Myocyte (in vitro differentiated cells): ENCODE measurements around the gene ITIH4. TPM values are rescaled to one million over a fixed set of nuclear protein-coding genes. Genes with fewer than 3 reads are reported as not detected.

Experiments
- DNase-seq: peaks from one replicate; pipeline ENCODE4 v3.0.0-alpha.2; 2012; ENCODE audit warnings: low read depth
- total RNA-seq: library from RNA; depleted of rRNA; stranded (reverse); fragments of >200 nt; gene quantifications from 2 replicates; pipeline ENCODE4 v1.2.3, GENCODE V29; 2014

Gene ITIH4
- total RNA-seq, 1 donor from 2014 or later = 5.0 TPM

DNA sequence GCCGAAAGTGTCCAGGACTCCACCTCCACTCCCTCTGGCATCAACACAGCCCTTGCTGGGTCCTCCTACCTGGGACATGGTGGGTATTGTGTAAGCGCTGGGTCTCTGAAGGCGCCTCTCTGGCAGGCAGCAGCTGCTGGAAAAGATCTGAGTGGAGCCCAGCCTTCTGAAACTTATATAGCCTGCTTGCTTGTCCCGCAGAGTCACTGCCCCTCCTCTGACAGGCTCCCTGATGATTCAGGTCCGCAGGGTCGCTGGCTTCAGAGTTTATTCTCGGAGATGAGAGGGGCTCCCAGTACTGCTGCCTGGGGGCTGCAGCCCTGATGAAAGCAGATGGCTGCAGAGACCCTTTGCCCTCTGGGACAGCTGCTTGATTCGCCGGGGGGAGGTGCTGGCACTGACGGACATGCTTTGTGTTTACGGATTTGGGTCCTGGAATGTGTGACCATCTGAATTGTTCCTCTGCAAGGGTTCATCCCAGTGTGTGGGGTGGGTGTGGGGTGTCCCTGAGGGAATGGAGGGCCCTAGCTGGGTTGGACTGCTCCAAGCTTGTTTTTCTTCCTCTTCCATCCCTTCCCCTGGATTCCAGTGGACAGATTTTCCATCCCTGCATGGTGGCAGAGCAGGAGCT, 4.5 kb upstream of the ITIH4 start, which contains the start of gene MUSTN1:
TSS of gene MUSTN1 (minus strand) at position 149 of the 631 bp plus-strand sequence. CDS start at position 78, 71 bp downstream.
- DNase-seq = peak; percentile 95

DNA sequence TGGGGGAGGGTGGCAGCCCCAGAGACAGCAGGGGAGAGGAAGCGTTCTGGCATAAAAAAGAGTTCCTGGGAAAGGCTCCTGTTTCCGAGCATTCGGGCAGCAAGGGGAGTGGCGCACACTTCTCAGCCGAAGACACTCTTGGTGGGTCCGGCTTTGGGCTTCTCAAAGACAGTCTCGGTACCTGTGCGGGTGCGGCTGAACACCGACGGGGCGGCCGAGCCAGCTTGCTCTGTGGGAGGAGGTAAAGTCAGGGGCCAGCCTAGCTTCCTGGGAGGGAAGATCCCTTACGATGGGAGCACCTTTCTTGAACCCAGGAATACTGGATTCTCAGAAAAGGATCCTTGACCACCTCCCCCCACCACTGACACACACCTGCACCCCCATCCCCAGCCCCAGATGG, 2.7 kb upstream of the ITIH4 start:
- no peak for DNase-seq

- DNase-seq = peak; percentile 96
These were observed 1.2 kb upstream of the ITIH4 start for GRCh38 chr3:52831500-52832301.

DNA sequence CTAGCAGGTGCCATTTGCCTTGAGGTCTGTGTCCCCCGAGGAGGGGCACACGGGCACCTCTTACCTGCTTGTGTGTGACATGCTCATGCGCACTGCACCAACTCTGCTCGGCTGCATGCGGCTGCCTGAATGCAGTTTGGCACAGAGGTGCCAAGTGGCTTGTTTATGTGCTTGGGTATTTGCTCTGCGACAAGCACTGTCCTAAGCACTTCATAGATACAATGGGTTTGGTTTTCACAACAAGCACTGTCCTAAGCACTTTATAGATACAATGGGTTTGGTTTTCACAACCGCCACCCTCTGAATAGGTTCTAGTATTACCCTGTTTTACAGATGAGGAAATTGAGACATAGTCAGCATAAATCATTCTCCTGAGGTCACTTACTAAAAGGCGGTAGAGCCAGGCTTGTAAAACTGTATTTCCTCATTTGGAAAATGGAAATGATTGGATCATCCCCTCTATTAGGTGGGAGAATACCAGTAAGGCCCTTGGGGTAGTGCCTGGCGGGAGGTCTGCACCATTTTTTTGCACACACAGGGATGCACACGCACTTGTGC, 487 bp downstream of the ITIH4 start:
- DNase-seq = no peak

- no peak for DNase-seq
These were observed 990 bp downstream of the ITIH4 start for GRCh38 chr3:52829482-52829881.

- peak; percentile 23 for DNase-seq
These were observed 2.6 kb downstream of the ITIH4 start for GRCh38 chr3:52827866-52828376.

DNA sequence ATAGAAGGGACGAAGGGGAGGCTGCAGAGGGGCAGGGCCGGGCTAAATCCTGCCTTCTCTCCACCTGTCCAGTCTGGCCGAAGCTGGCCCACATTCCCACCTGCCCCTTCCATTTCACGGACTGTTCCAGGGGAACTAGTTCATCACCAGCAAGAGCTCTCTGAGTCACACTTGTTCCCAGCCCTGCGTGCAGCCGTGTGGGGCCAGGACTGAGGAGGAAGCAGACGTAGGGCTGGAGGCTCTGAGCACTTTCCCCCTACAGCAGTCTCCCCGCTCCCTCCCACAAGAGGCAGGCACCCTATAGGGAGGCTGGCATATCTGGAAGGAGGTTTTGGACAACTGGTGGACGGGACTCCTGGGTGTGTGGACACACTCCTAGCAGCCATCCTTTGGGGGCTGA, 3.0 kb downstream of the ITIH4 start:
- DNase-seq = peak; percentile 43

- DNase-seq = no peak
These were observed 6.4 kb downstream of the ITIH4 start for GRCh38 chr3:52824037-52824436.

DNA sequence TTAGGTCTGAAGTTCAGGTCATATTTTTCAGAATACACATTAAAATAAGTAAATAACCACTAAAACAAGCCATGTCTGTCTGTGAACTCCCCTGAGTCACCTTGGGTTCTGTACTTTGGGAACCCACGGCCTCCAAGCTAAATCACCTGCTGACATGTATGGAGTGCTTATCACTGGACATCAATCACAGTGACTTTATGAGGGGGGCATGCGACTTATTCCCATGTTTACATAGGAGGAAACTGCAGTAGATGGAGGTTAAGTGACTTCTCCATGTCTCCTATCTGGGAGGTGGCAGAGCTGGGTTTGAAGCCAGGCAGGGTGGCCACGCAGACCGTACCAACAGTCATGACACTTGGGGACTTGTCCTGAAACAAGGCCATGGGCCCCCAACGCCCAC, 8.1 kb downstream of the ITIH4 start:
- DNase-seq = no peak

- no peak for DNase-seq
These were observed 9.7 kb downstream of the ITIH4 start for GRCh38 chr3:52820736-52821135.

DNA sequence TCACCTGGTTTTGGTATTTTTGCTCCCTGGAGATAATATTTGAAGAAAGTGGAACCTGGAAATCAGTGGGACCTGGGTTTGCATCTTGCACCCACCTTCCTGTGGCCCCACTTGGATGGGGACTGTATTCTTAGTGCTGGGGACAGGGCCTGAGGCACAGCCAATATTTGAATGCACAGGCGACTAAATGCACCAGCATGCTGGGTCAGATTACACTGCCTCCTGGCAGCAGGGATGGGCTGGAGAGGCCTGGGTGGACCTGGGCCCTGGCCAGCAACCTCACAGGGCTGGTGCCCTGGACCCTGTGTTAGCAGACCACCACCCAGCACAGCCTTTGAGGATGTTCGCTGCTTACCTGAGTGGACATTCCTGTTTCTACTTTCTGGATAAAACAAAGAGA, 10.5 kb downstream of the ITIH4 start:
- DNase-seq = no peak

DNA sequence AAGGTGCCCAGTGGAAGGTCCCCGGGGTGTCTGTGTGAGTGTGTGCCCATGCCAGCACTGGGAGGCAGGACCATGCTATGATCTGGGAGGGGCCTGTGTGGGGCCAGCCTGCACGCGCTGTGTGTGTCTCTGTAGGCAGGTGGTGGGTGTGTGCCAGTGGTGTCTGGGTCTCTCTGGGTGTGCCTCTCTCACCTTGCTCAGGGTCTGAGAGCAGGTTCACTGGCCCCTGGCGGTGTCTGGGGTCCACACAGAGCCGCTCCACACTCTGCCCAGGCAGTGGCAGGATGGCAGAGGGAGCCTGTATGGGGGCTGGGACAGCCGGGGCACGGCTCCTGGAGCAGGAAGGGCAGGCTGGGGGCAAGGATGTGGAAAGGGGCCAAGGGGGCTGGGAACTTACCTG, 12.6 kb downstream of the ITIH4 start:
- DNase-seq = no peak

- no peak for DNase-seq
These were observed 13.3 kb downstream of the ITIH4 start for GRCh38 chr3:52817221-52817620.

DNA sequence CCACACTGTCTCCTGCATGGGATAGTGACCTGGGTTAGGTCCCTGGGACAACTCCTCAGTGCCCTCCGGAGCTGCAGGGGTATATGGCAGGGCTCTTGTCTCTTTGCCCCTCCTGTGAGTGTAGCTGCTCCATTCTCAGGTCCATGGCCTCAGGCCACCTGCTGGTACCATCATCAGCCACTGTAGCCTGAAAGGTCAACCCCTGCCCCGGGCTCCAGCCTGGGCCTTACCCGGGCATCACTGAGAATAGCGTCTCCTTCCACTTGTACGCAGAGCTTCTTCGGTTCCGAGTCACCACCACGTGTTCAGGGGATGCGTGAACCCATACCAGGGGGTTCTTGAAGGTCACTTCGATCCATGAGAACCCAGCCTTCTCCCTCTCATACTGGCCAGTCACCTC, 13.8 kb downstream of the ITIH4 start:
- no peak for DNase-seq

GRCh38 chr3:52816199-52816598, 14.3 kb downstream of the ITIH4 start:
- DNase-seq = no peak

DNA sequence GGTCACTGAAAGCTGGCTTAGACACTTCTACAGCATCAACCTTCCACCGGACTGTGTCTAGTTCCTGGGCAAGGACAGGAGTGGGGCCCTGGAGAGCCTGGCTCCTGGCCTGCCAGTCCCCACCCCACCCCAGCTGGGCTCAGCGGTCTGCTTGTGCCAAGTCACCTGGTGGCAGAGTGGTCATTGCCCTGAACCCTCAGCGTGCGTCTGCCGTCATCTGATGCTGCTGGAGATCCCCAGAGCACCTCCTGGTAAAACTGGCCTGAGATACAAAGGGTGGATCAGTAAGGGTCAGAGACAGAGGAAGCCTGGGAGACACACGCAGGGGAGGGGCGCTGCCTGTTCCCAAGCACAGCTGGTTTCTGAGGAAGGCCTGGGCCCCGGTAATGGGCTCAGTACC, 16.7 kb downstream of the ITIH4 start:
- DNase-seq = no peak

DNA sequence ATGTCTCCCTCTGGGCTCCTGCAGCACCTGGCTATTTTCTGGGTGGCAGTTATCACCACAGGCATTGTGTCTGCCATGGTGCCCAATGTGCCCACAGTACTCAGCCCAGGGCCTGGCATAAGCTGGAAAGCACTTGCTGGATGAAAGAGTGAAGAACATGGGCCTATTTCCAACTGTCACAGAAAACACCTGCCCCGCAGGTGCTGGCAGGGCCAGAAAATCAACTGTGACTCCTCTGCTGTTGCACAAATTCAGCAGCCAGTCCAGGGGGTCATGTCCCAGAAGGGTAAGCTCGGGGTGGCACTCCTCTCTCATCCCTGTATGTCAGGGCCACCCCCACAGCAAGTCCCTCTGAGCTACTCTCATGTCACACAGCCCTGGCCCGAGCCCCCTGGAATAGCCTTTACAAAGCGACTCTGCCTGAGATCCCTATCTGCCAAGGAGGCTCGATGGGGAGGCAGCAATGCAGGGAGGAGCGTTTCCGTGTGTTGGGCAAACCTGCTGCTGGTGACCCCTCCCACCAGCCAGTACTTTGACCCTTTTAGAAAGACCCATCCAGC, 18.9 kb downstream of the ITIH4 start:
- DNase-seq = no peak

DNA sequence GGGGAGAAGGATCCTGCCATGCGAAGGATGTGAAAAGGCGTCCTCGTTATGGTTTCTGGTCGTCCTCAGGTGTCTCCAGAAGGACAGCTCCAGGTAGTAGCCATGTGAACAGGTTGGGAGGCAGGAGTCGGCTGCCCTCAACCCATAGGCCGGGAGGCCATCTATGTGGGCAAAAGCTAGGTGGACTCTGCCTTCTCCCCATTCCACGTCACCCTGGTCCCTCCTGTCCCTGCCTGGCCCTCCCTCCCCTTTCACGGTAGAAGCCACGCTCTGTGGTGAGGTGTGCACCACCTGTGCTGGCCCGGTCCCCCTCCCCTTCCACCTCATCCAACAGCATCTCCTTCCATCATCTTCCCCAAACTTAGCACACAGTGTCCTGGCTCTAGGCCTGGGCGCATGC, 19.5 kb downstream of the ITIH4 start:
- DNase-seq = no peak

GRCh38 chr3:52809662-52810377, 20.7 kb downstream of the ITIH4 start:
- DNase-seq = no peak

DNA sequence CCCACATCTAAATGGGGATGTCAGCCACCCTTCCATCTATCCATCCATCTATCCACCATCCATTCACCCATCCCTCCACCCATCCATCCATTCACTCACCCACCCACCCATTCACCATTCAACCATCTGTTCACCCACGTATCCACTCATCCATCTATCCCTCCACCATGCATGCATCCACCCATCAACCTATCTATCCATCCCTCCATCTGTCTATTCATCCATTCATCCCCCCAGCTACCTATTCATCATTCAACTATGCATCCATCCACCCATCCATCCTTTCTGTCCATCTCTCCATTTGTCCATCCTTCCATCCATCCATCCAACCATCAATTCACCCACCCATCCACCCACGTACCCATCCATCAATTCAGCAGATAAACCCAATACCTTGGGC, 21.3 kb downstream of the ITIH4 start:
- DNase-seq = no peak

DNA sequence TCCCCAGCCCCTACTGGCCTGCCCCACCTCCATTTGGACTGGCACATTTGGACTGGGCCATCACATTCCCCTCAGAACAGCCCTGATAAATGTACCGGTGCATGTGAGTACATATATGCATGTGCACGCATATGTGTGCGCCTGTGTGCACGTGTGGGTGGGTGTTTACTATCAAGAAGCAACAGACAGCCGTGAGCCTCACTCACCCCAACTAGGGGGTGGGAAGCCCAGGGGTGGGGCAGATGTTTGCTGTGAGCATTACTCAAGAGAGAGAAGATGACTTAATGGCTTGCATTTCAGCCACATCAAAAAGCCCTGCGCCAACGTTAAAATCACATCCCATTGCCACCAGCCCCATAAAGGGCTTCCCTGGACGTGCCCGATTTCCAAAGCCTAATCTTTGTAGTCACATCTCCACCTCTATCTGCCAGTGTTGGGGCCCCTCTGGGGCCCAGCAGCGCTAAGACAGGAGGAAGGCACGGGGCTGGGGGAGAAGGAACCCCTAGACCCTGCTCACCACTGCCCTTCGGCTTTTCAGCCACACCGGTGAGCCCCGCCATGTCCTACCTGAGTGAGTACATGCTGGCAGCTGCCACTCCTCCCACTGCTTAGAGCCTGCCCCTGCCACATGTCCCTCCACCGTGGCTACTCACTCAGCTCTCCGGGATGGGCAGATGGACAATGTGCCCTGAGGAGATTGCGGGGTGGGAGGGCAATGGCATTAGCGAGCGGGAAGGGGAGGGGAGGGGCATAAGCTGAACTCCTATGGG, 25.0 kb downstream of the ITIH4 start:
- DNase-seq = no peak
